ENCODE data around the gene FCN1. TPM values are rescaled to one million over a fixed set of nuclear protein-coding genes. Genes with fewer than 3 reads are reported as not detected.

The FCN1 gene
- total RNA-seq, 2 donors from 2014 or later, result 0.63 to 2.1 TPM

GRCh38 chr9:134937566-134938345, 20.0 kb upstream of the FCN1 start:
- Histone ChIP-seq H3K9me3 (no peaks in the 10 kb centered on the region), H3K4me3 (no peak overlapping the region), H3K36me3 (no peaks in the 10 kb centered on the region), H3K27ac (no peak overlapping the region), H3K27me3 (no peaks in the 10 kb centered on the region), H3K4me1 (peaks cover 0 to 9% of the 10 kb centered on the region in 2 donors)
- DNase-seq (ENCODE audit: low spot score), result no peak
- TF ChIP-seq CTCF (IDR thresholded peaks at IDR 0.05), result no peak

DNA sequence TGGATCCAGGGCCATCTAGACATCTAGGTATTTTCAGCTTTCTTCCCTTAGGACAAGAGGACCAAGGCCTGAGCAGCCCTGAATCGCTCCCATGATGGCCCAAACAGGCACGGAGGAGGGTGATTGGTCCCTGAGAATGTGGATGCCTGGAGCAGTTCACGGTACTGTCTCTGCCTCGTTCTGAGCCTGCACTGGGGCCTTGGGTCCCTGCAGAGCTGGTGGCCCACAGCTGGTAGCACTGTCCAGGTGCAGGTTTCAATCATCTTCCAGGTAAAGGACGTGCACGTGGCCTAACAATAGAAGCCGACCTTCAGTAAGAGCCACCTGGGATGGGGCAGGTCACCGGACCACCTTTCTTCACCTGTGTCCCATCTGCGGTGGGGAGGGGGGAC, 19.4 kb upstream of the FCN1 start:
- Histone ChIP-seq H3K4me1 (peaks cover 0 to 3% of the 10 kb centered on the region in 2 donors), H3K36me3 (no peaks in the 10 kb centered on the region), H3K27ac (no peak overlapping the region), H3K27me3 (no peaks in the 10 kb centered on the region), H3K4me3 (no peak overlapping the region), H3K9me3 (no peaks in the 10 kb centered on the region)
- no peak for TF ChIP-seq CTCF (IDR thresholded peaks at IDR 0.05)
- no peak for DNase-seq (ENCODE audit: low spot score)

GRCh38 chr9:134936346-134937163, 18.8 kb upstream of the FCN1 start:
- Histone ChIP-seq H3K36me3 (no peaks in the 10 kb centered on the region), H3K27ac (no peak overlapping the region), H3K4me1 (no peaks in the 10 kb centered on the region), H3K4me3 (no peak overlapping the region), H3K27me3 (no peaks in the 10 kb centered on the region), H3K9me3 (no peaks in the 10 kb centered on the region)
- no peak for TF ChIP-seq CTCF (IDR thresholded peaks at IDR 0.05)
- DNase-seq (ENCODE audit: low spot score), result no peak

GRCh38 chr9:134935701-134936345, 18.1 kb upstream of the FCN1 start:
- Histone ChIP-seq H3K4me3 (no peak overlapping the region), H3K27me3 (no peaks in the 10 kb centered on the region), H3K27ac (no peak overlapping the region), H3K9me3 (no peaks in the 10 kb centered on the region), H3K36me3 (no peaks in the 10 kb centered on the region), H3K4me1 (no peaks in the 10 kb centered on the region)
- no peak for TF ChIP-seq CTCF (IDR thresholded peaks at IDR 0.05)
- DNase-seq (ENCODE audit: low spot score), result no peak

DNA sequence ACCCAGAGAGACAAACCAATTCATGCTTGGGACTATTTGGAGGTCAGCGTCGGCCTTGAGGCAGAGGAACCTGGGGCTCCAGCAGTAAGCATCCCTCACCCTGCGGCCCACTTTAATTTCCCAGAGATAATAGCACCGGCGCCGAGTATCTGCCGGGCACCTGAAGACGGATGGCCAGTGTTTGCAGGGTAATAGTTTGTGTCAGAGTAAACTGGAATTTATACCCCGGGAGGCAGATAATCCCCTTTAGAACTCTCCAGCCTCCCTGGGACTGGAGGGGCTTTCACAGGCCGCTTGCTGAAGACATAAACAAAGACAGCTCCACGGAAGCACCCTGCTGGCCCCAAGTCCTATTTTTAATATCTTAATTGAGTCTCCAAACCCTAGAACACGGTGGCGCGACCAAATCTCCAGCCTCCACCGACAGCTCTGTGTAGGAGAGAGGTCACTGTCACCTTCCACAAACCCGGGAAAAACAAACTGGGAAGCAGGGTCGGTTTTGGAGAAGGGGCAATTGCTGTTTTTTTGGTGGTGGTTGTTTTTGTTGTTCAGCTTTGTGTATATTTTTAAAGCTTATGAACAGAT, 17.4 kb upstream of the FCN1 start:
- no peak overlapping the region for H3K27ac ChIP-seq
- H3K4me3 ChIP-seq, result no peak overlapping the region
- no peak for DNase-seq (ENCODE audit: low spot score)
- no peaks in the 10 kb centered on the region for H3K36me3 ChIP-seq
- H3K27me3 ChIP-seq, result no peaks in the 10 kb centered on the region
- no peaks in the 10 kb centered on the region for H3K4me1 ChIP-seq
- no peak for TF ChIP-seq CTCF (IDR thresholded peaks at IDR 0.05)
- H3K9me3 ChIP-seq, result no peaks in the 10 kb centered on the region
